GM12892 (cell line): ENCODE results near the gene EXOSC1.
"Not testable (repeated sequence)": the region's sequence is repeated elsewhere in the genome, so short reads cannot be mapped to it uniquely, and the experiment has no call there.

Source experiments
- POLR2A ChIP-seq: IDR thresholded peaks from 2 replicates; pipeline ENCODE4 v1.6.1; 2011; ENCODE audit warnings: low read depth, low read length, control low read depth
- TAF1 ChIP-seq: IDR thresholded peaks from 2 replicates; pipeline ENCODE4 v1.6.1; 2011; ENCODE audit warnings: low read depth, mild to moderate bottlenecking, control low read depth, low read length, borderline replicate concordance

DNA sequence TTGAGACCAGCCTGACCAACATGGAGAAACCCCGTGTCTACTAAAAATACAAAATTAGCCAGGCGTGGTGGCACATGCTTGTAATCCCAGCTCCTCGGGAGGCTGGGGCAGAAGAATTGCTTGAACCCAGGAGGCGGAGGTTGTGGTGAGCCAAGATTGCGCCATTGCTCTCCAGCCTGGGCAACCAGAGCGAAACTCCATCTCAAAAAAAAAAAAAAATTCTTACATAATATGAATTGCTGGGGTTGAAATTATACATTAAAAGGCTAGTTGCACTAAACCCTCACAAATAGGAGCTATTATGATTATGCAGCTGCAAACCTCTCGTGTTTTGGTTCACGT, 22.1 kb downstream of the EXOSC1 start:
- TF ChIP-seq POLR2A, TAF1: not testable (repeated sequence)
